Subcutaneous adipose tissue (tissue), 4 donors: ENCODE measurements around the gene CRPPA. TPM values are rescaled to one million over a fixed set of nuclear protein-coding genes. Genes with fewer than 3 reads are reported as not detected.

ENCODE experiments used
- total RNA-seq, 4 donors: library from RNA; depleted of rRNA; stranded (reverse); fragments of >200 nt; gene quantifications; one replicate each; pipeline ENCODE4 v1.1.0, GENCODE V29; 2016
- TF ChIP-seq, protein P1 (sequence below): fragments of 450-650 bp; IDR thresholded peaks from one replicate; pipeline ENCODE4 v1.5.1; 2016; ENCODE audit warnings: low read depth, mild to moderate bottlenecking, control low read depth, antibody characterized with exemption, moderate library complexity

Gene CRPPA
- total RNA-seq, 4 donors from 2014 or later, result 0.68 to 3.1 (median 2.0) TPM

DNA sequence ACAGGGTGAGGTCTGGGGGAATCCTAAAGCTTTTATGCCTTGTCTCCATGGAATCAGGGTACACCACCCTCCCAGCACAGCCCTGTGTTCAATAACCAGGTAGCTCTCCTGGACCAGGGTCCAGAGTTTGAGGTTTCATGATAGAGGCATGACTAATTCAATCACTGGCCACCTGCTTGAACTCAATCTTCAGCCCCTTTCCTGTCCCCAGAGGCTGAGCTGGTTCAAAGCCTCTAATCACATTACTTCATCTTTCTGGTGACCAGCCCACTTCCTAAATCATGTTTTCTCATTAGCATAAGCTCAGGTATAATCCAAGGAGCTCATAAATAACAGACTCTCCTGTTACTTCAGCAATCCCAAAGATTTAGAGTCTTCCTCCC is 20.5 kb downstream of the CRPPA start:
- TF ChIP-seq, protein P1, sequence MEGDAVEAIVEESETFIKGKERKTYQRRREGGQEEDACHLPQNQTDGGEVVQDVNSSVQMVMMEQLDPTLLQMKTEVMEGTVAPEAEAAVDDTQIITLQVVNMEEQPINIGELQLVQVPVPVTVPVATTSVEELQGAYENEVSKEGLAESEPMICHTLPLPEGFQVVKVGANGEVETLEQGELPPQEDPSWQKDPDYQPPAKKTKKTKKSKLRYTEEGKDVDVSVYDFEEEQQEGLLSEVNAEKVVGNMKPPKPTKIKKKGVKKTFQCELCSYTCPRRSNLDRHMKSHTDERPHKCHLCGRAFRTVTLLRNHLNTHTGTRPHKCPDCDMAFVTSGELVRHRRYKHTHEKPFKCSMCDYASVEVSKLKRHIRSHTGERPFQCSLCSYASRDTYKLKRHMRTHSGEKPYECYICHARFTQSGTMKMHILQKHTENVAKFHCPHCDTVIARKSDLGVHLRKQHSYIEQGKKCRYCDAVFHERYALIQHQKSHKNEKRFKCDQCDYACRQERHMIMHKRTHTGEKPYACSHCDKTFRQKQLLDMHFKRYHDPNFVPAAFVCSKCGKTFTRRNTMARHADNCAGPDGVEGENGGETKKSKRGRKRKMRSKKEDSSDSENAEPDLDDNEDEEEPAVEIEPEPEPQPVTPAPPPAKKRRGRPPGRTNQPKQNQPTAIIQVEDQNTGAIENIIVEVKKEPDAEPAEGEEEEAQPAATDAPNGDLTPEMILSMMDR, result no peak

DNA sequence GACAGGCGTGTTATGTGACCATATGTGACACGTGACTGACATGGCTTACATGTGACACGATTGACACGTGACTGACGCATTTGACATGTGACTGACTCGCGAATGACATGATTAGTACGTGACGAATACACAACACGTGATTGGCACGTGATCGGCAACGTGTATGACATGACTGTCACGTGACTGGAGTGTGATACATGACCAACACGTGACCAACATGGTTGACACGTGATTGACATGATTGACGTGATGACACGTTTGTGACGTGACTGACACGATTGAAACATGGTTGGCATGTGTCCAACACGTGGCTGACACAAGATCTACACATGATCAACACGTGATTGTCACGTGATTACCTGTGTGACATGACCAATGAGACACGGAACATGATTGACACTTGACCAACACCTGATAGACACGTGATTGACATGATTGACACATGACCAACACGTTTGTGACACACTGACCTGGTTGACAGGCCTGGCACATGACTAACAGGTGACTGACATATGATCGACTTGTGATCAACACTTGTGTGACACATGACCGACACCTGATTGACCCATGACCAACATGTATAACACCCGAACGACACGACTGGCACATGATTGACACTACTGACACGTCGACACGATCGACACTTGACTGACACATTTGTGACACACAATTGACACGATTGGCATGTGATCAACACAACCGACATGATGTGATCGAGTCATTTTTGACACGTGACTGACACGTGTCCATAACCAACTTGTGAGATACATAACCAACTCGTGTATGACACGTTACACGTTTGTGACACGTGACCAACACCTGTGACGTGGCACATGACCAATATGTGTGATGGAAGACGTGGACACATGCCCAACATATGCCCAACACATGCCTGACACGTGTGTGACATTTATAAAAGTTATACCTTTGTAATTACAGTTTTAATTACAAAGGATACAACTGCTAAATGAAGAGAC is 21.1 kb downstream of the CRPPA start:
- TF ChIP-seq, protein P1, result no peak

DNA sequence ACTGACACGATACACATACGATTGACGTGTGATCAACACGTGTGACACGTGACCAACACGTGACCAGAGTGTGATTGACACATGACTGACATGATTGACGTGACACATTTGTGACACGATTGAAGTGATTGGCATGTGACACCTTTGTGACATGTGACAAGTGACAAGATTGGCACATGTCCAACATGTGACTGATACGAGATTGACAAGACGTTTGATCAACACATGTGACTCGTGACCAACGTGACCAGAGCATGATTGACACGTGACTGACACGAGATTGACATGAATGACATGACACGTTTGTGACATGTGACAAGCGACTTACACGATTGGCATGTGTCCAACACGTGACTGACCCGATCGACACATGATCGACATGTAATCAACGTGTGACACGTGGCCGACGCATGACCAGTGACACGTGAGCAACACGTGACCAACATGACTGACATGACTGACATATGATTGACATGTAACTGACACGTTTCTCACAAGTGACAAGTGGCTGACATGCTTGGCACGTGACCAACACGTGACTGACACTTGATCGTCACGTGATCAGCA is 22.0 kb downstream of the CRPPA start:
- TF ChIP-seq, protein P1, result no peak

- TF ChIP-seq, protein P1, result no peak
Observed at GRCh38 chr7:16398146-16399017, 23.0 kb downstream of the CRPPA start.

GRCh38 chr7:16397501-16398145 is 23.7 kb downstream of the CRPPA start:
- TF ChIP-seq, protein P1, result no peak

GRCh38 chr7:16396766-16397500 is 24.4 kb downstream of the CRPPA start:
- TF ChIP-seq, protein P1, result no peak
